NCI-H82 (cell line): ENCODE data around the gene APLP2.

ENCODE experiments used
- DNase-seq: peaks from one replicate; lab custom pipeline; 2025; lab: John Stamatoyannopoulos, UW

APLP2 gene

DNA sequence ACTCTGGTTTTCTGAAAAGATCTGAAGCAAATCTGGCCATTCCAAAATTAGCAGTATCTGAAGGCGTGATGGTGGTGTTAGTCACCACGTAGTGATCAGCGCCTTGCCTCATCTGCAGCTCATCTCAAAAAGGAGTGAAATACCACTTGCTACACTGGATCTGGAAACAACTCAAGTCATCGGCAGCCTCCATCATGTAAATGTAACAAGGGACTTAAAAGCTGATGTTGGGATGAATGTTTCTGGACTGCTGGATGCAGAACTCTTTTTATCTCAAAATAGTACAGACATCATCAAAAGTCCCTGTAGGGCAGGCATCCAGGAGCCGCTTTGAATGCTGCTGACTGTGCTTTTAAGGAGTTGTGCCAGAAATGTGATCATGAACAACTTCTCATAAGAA is 14.1 kb upstream of the APLP2 start:
- no peak for DNase-seq

GRCh38 chr11:130061017-130061416 is 8.7 kb upstream of the APLP2 start:
- DNase-seq, result no peak

DNA sequence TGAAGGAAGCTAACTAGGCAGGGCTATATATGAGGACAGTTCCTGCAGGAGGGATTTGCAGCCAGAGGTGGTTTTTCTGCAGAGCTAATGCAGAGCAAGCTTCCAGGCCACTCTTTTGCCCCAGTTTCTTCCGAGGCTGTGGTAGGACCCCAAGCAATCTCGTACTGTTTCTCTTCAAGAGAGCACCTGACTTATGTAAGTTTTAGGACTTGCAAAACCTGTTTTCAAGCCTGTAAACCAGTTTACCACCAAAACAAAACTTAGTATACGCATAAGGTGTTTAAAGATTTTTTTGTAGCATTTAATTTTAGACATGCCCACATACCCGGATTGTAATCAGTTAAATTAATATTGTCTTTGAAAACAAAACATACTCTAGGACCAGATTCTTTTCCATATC is 7.7 kb upstream of the APLP2 start:
- no peak for DNase-seq

GRCh38 chr11:130063451-130063850 is 6.2 kb upstream of the APLP2 start:
- DNase-seq, result no peak

- DNase-seq, result no peak
Observed at GRCh38 chr11:130064596-130064995, 5.1 kb upstream of the APLP2 start.

GRCh38 chr11:130066338-130066737 is 3.4 kb upstream of the APLP2 start:
- DNase-seq, result no peak

GRCh38 chr11:130068546-130068985 is 1.1 kb upstream of the APLP2 start:
- peak; percentile 24 for DNase-seq

DNA sequence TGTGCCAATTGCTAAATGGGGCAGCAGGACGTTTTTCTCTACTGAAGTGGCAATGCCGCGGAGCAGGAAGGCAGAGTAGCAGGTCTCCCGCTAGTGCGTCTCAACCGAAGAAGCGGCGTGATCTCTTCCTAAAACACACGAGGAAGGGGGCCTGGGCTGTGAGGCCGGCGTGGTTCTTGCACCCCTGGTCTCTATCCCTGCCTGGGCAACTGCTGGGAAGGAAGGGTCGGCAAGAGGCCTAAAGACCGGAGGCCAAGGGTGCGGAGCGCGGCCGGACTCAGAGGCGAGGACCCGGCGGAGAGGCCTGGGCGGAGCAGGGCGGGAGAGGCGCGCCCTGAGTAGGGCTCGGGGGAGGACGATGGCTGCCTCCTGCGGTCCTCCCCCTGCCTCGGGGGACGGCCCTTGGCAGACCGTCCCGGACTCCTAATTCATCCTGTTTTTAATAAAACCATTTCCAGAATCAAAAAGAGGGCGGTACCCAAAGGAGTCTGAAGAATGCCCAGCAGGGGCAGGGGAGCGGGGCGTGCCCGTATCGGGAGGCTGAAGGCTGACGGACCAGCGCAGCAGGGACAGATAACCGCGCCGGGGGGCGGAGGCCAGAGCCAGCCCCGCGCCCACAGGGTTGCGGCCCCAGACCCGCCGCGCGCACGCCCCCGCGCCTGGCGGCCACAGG is 572 bp upstream of the APLP2 start:
- peak; percentile 59 for DNase-seq

GRCh38 chr11:130070109-130070845 is 583 bp downstream of the APLP2 start:
- peak; percentile 35 for DNase-seq

DNA sequence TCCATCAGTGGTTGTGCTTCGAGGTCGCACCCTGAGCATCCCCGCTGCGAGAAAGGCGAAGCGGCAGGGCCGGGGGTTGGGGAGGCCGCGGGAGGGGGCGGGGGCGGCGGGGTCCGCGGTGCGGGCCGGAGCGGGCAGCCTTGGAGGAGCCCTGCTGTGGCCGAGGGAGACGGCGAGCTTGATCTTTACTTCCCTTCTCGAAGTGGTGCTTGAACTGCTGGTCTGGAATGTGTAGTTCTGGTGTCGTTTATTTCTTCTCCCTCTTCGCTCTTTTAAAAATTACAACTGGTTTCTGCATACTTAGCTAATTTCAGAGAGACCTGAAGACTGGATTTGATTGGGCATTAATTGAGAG is 1.1 kb downstream of the APLP2 start:
- DNase-seq, result no peak

GRCh38 chr11:130071211-130071712 is 1.6 kb downstream of the APLP2 start:
- DNase-seq, result peak; percentile 15

DNA sequence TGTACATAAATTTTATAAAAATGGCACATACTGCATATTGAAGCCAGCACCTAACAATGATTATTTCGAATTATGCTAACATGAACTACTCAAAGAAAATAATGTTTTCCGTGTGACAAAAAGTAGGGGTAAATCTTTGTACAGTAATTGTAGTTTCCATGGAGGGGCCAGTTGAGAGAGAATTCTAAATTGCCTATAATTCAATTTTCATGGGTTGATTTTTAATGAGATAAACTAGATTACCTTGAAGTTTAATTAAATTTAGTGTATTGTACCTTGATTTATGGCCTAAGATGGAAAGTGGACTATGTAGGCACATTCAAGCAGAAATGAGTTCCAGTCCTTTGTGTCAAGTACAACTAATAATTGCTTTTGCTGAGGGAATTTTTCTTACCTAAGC is 5.0 kb downstream of the APLP2 start:
- no peak for DNase-seq

GRCh38 chr11:130076778-130077481 is 7.2 kb downstream of the APLP2 start:
- DNase-seq, result no peak

DNA sequence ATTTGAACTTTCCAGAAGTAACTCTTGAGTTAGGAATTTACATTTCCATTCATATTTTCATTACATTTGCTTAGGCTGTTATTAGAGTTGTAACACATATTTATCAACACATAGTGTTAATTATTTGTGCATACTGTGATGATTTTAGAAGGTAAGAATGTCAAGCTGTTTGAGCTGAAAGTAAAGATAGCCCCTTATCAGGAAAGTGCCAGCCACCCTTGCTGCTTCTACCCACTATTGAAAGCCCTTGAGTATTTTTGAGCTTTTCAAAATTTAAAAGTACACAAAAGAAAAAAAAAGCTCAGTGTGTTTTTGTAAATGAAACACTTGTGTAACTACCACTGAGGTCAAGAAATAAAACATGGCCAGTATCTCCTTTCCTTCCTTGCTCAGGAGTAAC is 8.0 kb downstream of the APLP2 start:
- DNase-seq, result no peak

DNA sequence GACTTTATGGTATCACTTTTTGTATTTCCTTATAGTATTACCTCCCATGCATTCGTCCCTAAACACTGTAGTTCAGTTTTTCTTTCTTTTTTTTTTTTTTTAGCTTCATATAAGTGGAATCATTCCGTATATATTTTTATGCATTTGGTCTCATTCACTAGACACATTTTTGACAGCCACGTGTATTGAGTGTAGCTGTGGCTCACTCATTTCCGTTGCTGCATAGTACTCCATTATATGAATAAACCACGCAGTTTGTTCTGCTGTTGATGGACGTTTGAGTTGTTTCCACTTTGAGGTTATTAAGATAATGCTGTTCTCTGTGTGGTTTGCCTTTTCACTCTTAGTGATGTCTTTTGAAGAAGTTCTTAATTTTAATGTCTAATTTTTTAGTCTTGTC is 8.4 kb downstream of the APLP2 start:
- DNase-seq, result no peak

GRCh38 chr11:130085671-130086290 is 16.1 kb downstream of the APLP2 start:
- no peak for DNase-seq

DNA sequence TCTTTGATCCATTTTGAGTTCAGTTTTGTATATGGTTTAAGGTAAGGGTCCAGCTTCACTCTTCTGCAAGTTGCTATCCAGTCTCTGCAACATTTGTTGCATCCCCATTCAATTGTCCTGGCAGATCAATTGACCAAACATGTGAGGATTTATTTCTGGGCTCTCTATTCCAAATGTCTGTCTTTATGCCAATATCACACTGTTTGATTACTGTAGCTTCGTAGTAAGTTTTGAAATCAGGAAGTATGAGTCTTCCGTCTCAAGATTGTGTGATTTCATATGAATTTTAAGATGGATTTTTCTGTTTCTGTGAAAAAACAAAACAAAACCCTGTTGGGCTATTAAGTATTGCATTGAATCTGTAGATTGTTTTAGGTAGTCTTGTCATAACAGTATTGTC is 17.0 kb downstream of the APLP2 start:
- no peak for DNase-seq

DNA sequence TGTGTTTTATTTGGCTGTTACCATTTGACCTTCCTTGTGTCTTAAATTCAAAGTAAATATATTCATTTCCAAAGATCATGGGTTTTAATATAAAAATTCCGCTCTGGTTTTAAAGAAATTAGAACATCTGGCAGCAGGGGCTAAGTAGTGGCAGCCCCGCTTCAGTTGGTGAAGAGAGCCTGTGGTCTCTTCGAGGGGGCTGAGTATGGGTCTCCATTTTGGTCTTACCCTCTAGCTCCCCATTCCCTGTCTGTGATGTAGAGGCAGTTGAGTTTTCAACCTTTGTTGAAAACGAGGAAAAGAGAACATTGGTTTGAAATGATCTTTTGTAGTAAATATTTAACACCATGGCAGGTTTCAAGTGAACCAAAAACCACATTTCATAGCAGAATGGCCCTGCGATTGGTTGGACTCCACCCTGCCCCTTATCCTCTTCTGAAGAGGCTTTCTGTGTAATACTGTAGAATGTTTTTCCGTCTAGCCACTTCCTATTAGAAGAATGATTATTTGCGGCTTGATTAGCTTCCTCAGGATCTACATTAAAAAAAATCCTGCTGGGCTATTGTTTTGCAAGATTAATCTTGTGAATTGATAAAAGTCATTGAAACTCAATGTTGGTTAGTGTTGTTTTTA is 17.7 kb downstream of the APLP2 start:
- peak; percentile 4 for DNase-seq

- DNase-seq, result no peak
Observed at GRCh38 chr11:130088217-130088616, 18.5 kb downstream of the APLP2 start.

- DNase-seq, result peak; percentile 53
Observed at GRCh38 chr11:130088919-130089673, 19.4 kb downstream of the APLP2 start.

DNA sequence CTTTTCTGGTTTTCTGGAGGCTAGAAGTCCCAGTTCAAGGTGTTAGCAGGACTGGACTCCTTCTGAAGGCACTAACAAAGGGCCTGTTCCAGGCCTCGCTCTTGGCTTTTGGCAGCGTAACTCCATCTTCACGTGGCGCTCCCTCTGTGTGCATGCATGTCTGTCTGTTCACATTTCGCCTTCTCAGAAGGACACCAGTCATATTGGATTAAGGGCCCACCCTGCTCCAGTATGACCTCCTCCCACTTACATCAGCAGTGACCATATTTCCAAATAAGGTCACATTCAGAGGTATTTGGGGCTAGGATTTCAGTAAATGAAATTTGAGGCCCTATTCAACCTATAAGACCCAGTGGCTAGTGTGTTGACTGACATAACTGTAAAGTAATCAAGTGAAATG is 20.0 kb downstream of the APLP2 start:
- DNase-seq, result peak; percentile 38
